ENCODE data around the gene UBE2V1.
A peak's percentile ranks its signal among the peaks of the same experiment; 100 is the strongest.

DNA sequence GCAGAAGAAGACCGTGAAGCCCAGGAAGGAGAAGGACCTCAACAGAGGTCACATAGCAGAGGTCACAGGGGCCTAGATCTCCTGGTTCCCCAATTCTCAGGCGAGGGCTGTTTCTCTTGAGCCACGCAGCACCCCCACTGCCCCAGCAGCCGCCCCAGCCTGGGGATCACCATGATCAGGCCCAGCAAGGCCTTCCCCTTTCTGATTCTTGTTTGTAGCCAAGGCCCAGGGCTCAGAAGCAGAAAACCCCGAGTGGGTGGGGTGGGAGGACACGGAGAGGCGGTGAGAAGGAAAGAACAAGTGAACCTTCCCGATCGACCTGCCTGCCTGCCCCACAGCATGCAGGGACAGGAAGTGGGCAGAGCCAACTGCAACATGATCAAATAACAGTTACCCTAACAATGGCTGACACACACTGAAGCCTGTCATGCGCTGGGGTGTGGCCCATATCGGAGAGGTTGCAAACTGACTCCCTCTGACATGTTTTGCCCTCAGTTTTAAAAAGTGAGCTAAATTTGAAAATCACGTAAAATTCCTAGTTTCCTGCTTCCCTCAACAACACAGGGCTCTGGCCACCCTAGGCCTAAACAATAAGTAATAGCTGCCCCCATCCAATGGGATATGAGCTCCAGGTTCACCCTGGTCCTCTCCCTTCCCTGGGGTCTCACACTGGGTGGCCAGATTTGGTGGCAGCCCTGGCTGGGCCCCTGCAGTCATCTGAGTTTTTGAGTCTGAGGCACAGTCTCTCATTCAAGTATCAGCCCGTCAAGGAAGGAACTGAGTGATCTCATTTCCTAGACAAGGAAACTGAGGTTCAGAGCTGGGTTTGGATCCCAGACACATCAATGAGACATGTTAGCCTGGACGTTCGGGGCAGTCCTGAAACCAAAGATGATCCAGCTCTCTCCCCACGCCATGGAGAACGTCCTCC is 34.0 kb upstream of the UBE2V1 start:
- TF ChIP-seq, protein P1, sequence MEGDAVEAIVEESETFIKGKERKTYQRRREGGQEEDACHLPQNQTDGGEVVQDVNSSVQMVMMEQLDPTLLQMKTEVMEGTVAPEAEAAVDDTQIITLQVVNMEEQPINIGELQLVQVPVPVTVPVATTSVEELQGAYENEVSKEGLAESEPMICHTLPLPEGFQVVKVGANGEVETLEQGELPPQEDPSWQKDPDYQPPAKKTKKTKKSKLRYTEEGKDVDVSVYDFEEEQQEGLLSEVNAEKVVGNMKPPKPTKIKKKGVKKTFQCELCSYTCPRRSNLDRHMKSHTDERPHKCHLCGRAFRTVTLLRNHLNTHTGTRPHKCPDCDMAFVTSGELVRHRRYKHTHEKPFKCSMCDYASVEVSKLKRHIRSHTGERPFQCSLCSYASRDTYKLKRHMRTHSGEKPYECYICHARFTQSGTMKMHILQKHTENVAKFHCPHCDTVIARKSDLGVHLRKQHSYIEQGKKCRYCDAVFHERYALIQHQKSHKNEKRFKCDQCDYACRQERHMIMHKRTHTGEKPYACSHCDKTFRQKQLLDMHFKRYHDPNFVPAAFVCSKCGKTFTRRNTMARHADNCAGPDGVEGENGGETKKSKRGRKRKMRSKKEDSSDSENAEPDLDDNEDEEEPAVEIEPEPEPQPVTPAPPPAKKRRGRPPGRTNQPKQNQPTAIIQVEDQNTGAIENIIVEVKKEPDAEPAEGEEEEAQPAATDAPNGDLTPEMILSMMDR (IDR thresholded peaks at IDR 0.05): no peak
- peak in 1 of 2 donors; percentile 35 for TF ChIP-seq EP300 (IDR thresholded peaks at IDR 0.05)
- TF ChIP-seq POLR2A (IDR thresholded peaks at IDR 0.05): no peak
